Measurements from ENCODE around the gene ANKS1B. TPM values are rescaled to one million over a fixed set of nuclear protein-coding genes. Genes with fewer than 3 reads are reported as not detected.

The ANKS1B gene
- total RNA-seq, 1 donor: 47.0 TPM

DNA sequence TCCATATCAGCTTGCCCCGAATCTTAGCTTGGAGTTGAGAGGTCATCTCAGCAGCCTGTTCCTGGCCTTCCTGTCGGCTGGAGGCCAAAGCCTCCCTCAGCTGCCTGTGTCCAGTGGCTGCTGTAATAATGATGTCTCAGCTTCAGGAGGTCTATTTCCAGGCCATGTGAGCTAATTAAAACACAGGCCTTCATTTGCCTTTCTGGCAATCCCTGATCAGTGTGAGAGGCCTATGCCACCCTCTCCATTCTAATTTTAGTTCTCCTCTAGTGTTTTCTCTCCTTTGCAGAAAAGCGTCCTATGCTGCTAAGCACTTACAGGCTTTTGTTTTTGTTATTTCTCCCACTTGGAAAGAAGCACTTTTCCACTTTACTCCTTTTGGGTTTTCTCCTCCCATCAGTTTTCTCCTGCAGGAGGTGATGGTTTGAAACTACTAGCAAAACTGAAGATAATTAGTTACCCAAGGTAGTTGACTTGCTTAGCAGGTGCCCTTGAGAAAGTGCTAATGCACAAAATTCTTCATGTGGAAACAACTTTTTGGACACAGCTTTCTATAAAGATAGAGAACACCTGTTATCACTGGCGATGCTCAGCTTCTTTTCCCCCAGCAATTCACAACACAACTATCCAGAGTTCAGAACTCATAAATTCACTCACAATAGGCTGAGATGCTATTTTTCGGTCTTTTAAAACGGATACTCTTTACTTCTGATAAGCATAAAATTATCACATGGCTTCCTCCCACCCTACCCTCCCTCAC, 592.5 kb downstream of the ANKS1B start:
- TF ChIP-seq, protein P1, sequence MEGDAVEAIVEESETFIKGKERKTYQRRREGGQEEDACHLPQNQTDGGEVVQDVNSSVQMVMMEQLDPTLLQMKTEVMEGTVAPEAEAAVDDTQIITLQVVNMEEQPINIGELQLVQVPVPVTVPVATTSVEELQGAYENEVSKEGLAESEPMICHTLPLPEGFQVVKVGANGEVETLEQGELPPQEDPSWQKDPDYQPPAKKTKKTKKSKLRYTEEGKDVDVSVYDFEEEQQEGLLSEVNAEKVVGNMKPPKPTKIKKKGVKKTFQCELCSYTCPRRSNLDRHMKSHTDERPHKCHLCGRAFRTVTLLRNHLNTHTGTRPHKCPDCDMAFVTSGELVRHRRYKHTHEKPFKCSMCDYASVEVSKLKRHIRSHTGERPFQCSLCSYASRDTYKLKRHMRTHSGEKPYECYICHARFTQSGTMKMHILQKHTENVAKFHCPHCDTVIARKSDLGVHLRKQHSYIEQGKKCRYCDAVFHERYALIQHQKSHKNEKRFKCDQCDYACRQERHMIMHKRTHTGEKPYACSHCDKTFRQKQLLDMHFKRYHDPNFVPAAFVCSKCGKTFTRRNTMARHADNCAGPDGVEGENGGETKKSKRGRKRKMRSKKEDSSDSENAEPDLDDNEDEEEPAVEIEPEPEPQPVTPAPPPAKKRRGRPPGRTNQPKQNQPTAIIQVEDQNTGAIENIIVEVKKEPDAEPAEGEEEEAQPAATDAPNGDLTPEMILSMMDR (IDR thresholded peaks at IDR 0.05; ENCODE audit: insufficient read depth, low read length): no peak
- DNase-seq (ENCODE audit: low read depth): no peak
- H3K4me3 ChIP-seq (ENCODE audit: low read depth, low read length): no peak overlapping the region

DNA sequence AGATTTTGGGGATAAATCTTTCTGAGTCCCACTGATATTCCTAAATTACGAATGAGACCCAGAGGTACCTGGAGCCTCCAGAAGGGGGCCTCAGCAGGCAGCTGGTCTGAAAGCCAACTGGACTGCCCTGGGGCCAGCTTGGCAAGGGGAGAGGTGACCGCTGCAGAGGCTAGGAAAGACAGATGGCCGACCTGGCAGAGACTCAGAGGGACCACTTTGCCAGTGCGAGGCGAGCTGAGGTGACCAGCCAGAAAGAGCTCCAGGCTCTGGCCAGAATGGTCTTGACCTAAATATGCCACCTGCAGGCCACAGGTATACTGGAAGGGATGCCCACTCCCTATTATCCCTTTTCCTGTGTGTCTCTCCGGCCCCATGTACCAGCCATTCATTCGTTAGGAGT, 594.0 kb downstream of the ANKS1B start:
- no peak for DNase-seq (ENCODE audit: low read depth)
- TF ChIP-seq, protein P1 (IDR thresholded peaks at IDR 0.05; ENCODE audit: insufficient read depth, low read length): no peak
- no peak overlapping the region for H3K4me3 ChIP-seq (ENCODE audit: low read depth, low read length)

DNA sequence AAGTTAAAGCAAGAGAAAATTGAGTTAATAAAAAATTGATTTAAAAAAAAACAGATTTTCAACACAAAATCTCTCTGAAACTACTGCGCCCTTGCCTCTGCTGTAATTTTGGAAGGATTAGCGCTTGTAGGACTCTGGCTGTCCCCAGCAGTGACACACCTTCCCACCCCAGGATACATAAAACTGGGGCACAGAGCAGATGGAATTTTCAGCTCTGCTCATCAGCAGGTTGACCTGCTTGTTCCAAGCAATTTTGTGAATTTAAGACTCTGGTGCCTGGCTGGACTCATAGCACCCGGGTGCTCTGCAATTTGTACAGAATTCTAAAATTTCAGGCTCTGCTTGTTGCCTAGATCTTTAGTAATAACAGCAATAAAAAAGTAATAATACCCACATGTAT, 595.0 kb downstream of the ANKS1B start:
- H3K4me3 ChIP-seq (ENCODE audit: low read depth, low read length): no peak overlapping the region
- no peak for DNase-seq (ENCODE audit: low read depth)
- TF ChIP-seq, protein P1 (IDR thresholded peaks at IDR 0.05; ENCODE audit: insufficient read depth, low read length): no peak

DNA sequence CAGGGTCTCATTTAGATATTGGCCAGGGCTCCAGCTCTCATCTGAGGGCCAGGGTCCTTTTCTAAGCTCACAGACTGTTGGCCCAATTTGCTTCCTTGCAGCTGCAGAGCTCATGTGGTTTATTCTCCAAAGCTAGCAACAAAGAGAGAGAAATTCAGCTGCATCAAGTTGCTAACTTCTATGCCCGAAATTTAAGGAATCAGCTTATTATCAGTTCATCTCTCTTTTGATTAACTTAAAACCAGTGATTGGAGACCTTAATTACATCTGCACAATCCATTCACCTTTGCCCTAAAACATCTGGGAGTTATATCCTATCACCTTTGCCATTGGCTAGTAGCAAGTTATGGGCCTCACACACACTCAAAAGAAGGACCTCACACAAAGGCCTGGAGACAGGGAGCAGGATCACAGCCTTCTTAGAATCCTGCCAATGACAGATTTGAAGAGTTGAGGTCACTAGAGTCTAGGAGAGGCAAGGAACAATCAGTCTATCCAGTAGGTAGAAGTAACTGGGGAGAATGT, 596.0 kb downstream of the ANKS1B start:
- no peak overlapping the region for H3K4me3 ChIP-seq (ENCODE audit: low read depth, low read length)
- TF ChIP-seq, protein P1 (IDR thresholded peaks at IDR 0.05; ENCODE audit: insufficient read depth, low read length): no peak
- DNase-seq (ENCODE audit: low read depth): no peak

DNA sequence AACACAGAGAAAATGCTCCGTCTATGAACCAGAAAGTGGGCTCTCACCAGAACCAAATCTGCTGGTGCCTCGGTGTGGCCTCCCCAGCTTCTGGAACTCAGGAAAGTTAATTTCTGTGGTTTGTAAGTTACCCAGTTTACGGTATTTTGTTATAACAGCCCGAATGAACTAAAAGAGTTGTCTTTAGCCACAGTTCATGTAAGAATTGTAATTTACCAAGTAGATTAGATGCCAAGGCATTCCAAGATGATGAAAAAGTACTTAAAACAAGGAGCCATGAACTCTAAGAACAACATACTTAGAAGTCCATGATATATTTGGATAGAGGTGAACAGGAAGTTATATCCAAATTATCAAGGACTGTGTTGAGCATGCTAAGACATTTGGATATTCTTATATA, 597.1 kb downstream of the ANKS1B start:
- no peak overlapping the region for H3K4me3 ChIP-seq (ENCODE audit: low read depth, low read length)
- TF ChIP-seq, protein P1 (IDR thresholded peaks at IDR 0.05; ENCODE audit: insufficient read depth, low read length): no peak
- no peak for DNase-seq (ENCODE audit: low read depth)

DNA sequence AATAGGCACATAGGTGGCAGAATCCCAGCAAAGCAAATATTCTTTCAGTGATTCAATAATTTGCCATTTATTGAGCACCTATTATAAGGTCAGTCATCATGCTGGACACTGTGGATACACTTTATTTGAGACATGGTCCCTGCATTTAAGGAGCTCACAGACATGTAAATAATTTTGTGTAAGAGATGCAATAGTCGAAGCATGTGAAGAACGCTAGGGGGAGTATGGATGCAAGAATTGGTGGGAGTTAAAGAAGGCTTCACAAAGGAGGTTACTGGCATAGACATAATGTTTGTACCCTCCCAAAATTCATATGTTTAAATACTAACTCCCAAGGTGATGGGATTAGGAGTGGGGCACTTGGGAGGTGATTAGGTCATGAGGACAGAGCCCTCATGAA, 597.8 kb downstream of the ANKS1B start:
- H3K4me3 ChIP-seq (ENCODE audit: low read depth, low read length): no peak overlapping the region
- TF ChIP-seq, protein P1 (IDR thresholded peaks at IDR 0.05; ENCODE audit: insufficient read depth, low read length): peak; percentile 5
- peak; percentile 1 for DNase-seq (ENCODE audit: low read depth)

All from fibroblast of the aortic adventitia (primary cell).